ENCODE data around the gene APPBP2.

Gene APPBP2

GRCh38 chr17:60545465-60546191 is 19.6 kb upstream of the APPBP2 start:
- no peak overlapping the region for H3K4me3 ChIP-seq (replicated peaks in 1 of 2; ENCODE audit: low read depth in 2 of 2, low read length in 2 of 2)
- no peak for DNase-seq (ENCODE audit: low read depth in 2 of 2)
- TF ChIP-seq, protein P1, sequence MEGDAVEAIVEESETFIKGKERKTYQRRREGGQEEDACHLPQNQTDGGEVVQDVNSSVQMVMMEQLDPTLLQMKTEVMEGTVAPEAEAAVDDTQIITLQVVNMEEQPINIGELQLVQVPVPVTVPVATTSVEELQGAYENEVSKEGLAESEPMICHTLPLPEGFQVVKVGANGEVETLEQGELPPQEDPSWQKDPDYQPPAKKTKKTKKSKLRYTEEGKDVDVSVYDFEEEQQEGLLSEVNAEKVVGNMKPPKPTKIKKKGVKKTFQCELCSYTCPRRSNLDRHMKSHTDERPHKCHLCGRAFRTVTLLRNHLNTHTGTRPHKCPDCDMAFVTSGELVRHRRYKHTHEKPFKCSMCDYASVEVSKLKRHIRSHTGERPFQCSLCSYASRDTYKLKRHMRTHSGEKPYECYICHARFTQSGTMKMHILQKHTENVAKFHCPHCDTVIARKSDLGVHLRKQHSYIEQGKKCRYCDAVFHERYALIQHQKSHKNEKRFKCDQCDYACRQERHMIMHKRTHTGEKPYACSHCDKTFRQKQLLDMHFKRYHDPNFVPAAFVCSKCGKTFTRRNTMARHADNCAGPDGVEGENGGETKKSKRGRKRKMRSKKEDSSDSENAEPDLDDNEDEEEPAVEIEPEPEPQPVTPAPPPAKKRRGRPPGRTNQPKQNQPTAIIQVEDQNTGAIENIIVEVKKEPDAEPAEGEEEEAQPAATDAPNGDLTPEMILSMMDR (IDR thresholded peaks at IDR 0.05; ENCODE audit: low read depth, low read length), result no peak

GRCh38 chr17:60542071-60542470 is 16.0 kb upstream of the APPBP2 start:
- TF ChIP-seq, protein P1 (IDR thresholded peaks at IDR 0.05; ENCODE audit: low read depth, low read length), result no peak
- DNase-seq (ENCODE audit: low read depth in 2 of 2), result peak in 1 of 2 donors; percentile 61
- no peak overlapping the region for H3K4me3 ChIP-seq (replicated peaks in 1 of 2; ENCODE audit: low read depth in 2 of 2, low read length in 2 of 2)

- H3K4me3 ChIP-seq (replicated peaks in 1 of 2; ENCODE audit: low read depth in 2 of 2, low read length in 2 of 2), result no peak overlapping the region
- TF ChIP-seq, protein P1 (IDR thresholded peaks at IDR 0.05; ENCODE audit: low read depth, low read length), result no peak
- DNase-seq (ENCODE audit: low read depth in 2 of 2), result no peak
Observed at GRCh38 chr17:60540460-60540859, 14.4 kb upstream of the APPBP2 start.

DNA sequence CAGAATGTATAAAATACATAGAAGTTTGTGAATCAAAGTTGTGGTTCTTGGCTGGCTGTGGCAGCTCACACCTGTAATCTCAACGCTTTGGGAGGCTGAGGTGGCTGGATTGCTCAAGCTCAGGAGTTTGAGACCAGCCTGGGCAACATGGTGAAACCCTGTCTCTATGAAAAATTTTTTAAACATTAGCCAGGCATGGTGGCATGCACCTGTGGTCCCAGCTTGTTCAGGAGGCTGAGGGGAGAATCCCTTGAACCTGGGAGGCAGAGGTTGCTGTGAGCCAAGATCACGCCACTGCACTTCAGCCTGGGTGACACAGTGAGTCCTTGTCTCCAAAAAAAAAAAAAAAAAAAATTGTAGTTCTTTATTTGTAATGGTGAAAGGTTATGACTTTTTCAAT is 13.8 kb upstream of the APPBP2 start:
- H3K4me3 ChIP-seq (replicated peaks in 1 of 2; ENCODE audit: low read depth in 2 of 2, low read length in 2 of 2), result no peak overlapping the region
- TF ChIP-seq, protein P1 (IDR thresholded peaks at IDR 0.05; ENCODE audit: low read depth, low read length), result no peak
- DNase-seq (ENCODE audit: low read depth in 2 of 2), result no peak

DNA sequence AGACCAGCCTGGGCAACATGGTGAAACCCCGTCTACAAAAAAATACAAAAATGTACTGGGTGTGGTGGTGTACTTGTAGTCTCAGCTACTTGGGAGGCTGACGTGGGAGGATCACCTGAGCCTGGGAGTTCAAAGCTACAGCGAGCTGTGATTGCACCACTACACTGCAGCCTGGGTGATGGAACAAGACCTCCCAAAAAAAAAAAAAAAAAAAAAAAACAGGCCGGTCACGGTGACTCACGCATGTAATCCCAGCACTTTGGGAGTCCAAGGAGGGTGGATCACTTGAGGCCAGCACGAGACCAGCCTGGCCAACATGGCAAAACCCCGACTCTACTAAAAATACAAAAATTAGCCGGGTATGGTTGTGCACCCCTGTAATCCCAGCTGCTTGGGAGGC is 12.7 kb upstream of the APPBP2 start:
- peak in 1 of 2 donors; percentile 46 for DNase-seq (ENCODE audit: low read depth in 2 of 2)
- no peak overlapping the region for H3K4me3 ChIP-seq (replicated peaks in 1 of 2; ENCODE audit: low read depth in 2 of 2, low read length in 2 of 2)
- TF ChIP-seq, protein P1 (IDR thresholded peaks at IDR 0.05; ENCODE audit: low read depth, low read length), result no peak

DNA sequence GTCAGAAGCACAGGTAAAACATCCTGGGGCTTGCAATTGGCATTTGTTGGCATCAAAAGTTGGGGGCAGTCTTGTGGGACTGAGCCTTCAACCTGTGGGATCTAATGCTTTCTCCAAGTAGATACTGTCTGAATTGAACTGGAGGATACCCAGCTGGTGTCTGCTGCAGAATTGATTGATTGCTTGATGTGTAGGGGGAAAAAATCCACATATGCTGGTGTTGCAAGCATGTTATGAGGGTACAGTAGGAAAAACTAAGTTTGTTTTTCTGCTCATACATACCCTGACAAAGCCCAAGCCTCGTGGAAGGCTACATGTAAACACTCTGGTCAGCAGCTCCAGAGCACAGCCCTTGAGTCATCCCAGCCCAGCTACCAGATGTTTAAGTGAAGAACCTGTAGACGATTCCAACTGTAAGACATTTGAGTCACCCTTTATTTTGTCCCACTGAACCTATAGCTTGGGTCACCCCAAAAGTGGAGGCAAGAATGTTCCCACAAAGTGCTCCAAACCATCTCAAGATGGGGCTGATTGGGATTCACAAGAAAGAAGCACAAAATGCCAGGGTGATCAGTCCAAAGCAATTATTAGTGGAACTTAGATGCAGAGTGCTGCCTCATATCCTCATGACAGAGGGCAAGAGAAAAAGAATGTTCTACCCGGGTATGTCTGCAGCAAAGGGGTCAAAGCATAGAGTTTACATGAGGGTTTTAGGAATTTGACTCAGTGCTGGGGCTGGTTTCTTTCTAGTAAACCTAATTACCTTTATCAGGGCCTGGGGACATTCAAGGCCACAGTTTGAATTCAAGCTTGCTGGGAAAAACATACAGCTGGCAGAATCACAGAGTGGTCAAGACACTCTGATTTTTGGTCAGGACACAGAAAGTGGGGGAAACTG is 9.6 kb upstream of the APPBP2 start:
- TF ChIP-seq, protein P1 (IDR thresholded peaks at IDR 0.05; ENCODE audit: low read depth, low read length), result no peak
- H3K4me3 ChIP-seq (replicated peaks in 1 of 2; ENCODE audit: low read depth in 2 of 2, low read length in 2 of 2), result no peak overlapping the region
- DNase-seq (ENCODE audit: low read depth in 2 of 2), result peak; percentile 21 to 69
